ENCODE data around the gene PRELID2.

The PRELID2 gene

DNA sequence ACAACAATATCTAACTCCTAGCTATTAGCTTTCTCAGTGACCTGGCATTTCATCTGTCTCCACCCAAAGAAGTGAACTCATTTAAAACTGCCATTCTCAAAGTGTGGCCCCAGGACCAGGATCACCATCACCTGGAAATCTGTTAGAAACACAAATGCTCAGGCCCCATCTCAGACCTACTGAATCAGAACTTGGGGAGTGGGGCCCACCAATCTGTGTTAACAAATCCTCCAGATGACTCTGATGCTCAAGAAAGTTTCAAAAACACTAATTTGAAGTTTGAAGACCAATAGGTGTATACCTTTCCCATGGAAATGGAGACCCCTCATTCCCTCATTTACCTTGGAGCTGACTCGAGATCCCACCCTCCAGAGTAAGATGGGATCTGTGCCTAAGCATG is 72.3 kb downstream of the PRELID2 start:
- DNase-seq (ENCODE audit: extremely low spot score): no peak
- CTCF ChIA-PET: no interaction called here
- POLR2A ChIA-PET: no interaction called here
- TF ChIP-seq FOXM1 (IDR thresholded peaks at IDR 0.05; ENCODE audit: borderline replicate concordance): no peak
- TF ChIP-seq L3MBTL2 (conservative IDR thresholded peaks at IDR 0.05): no peak
- TF ChIP-seq BHLHE40 (IDR thresholded peaks at IDR 0.05; ENCODE audit: borderline replicate concordance): no peak
- TF ChIP-seq LEF1 (IDR thresholded peaks at IDR 0.05; ENCODE audit: borderline replicate concordance): no peak
- no peak for TF ChIP-seq SUZ12 (IDR thresholded peaks at IDR 0.05)
- no peak for TF ChIP-seq FOXK2 (IDR thresholded peaks at IDR 0.05)
- no peak for TF ChIP-seq ZNF384 (IDR thresholded peaks at IDR 0.05)
- TF ChIP-seq, protein P1, sequence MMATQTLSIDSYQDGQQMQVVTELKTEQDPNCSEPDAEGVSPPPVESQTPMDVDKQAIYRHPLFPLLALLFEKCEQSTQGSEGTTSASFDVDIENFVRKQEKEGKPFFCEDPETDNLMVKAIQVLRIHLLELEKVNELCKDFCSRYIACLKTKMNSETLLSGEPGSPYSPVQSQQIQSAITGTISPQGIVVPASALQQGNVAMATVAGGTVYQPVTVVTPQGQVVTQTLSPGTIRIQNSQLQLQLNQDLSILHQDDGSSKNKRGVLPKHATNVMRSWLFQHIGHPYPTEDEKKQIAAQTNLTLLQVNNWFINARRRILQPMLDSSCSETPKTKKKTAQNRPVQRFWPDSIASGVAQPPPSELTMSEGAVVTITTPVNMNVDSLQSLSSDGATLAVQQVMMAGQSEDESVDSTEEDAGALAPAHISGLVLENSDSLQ (IDR thresholded peaks at IDR 0.05): no peak
- TF ChIP-seq NFRKB (IDR thresholded peaks at IDR 0.05): no peak
- TF ChIP-seq SP1 (IDR thresholded peaks at IDR 0.05): no peak
- TF ChIP-seq ELF4 (IDR thresholded peaks at IDR 0.05): no peak
- TF ChIP-seq ARNT (IDR thresholded peaks at IDR 0.05): no peak
- TF ChIP-seq TARDBP (IDR thresholded peaks at IDR 0.05): no peak
- no peak for TF ChIP-seq FOXA1 (IDR thresholded peaks at IDR 0.05)
- no peak for TF ChIP-seq CTBP1 (IDR thresholded peaks at IDR 0.05; ENCODE audit: borderline replicate concordance)
- TF ChIP-seq HDGF (IDR thresholded peaks at IDR 0.05; ENCODE audit: borderline replicate concordance): no peak

DNA sequence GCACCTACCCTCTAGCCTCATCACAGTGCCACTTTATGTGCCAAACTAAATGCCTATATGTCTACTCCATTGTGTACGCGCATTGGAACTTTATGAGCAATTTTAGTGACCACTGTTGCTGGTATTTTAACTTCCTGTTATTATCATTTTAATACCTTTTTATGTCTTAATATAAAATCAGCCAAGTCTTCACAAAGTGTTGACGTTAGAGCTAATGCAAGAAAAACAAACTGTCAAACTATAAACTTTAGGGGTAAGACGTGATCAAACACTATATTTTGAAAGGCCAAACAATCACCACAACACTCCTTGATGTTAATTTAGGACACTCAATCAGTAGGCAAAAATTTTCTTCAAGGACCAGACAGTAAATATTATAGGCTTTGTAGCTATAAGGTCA is 73.9 kb downstream of the PRELID2 start:
- POLR2A ChIA-PET: no interaction called here
- TF ChIP-seq, protein P1 (IDR thresholded peaks at IDR 0.05): no peak
- no peak for TF ChIP-seq NFRKB (IDR thresholded peaks at IDR 0.05)
- no peak for TF ChIP-seq FOXA1 (IDR thresholded peaks at IDR 0.05)
- TF ChIP-seq SP1 (IDR thresholded peaks at IDR 0.05): no peak
- TF ChIP-seq SUZ12 (IDR thresholded peaks at IDR 0.05): no peak
- TF ChIP-seq ELF4 (IDR thresholded peaks at IDR 0.05): no peak
- no peak for TF ChIP-seq ZNF384 (IDR thresholded peaks at IDR 0.05)
- TF ChIP-seq HDGF (IDR thresholded peaks at IDR 0.05; ENCODE audit: borderline replicate concordance): no peak
- TF ChIP-seq FOXM1 (IDR thresholded peaks at IDR 0.05; ENCODE audit: borderline replicate concordance): no peak
- no peak for TF ChIP-seq TARDBP (IDR thresholded peaks at IDR 0.05)
- no peak for TF ChIP-seq ARNT (IDR thresholded peaks at IDR 0.05)
- CTCF ChIA-PET: no interaction called here
- no peak for DNase-seq (ENCODE audit: extremely low spot score)

DNA sequence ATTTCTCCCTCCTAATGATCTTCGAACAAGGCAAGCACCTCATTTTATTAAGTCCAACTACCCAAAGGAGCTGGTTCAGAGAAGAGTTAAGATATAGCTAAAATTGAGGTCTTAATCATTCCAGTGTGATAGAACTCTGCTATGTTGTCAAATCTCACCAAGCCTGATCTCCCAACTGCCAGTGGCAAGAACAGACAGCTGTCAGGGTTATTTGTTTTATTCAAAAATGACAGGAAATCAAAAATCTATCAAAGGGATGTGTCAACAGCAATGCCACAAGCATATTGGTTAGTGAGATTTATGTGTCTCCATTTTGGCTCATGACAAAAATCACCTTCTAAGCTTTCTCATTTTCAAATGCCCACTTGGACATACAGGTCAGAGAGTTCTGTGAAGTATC is 74.5 kb downstream of the PRELID2 start:
- no peak for DNase-seq (ENCODE audit: extremely low spot score)
- ChIA-PET POLR2A (no interaction called here), CTCF (no interaction called here)
- TF ChIP-seq, protein P1 (IDR thresholded peaks at IDR 0.05): 0 out of 2 replicates have a peak, but pooled peaks have one; percentile 13
- TF ChIP-seq BHLHE40 (IDR thresholded peaks at IDR 0.05; ENCODE audit: borderline replicate concordance): no peak

DNA sequence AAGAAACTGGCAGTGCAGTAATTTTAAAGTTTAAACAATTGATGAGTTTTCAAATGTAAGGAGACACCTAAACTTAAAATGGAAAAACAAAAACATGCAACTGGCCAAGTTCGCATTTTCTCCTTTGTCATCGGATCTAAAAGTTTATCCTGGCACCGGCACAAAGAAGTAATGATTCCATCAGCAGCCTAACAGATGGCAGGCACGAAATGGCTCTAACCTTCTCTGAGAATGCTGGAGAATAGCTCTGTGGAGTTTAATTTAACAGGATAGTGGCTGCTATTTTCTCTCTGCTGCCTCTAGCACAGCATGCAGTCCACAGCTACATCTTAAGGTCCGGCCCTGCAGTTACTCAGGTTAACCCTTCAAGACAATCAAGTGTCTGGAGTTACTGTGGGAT is 82.2 kb downstream of the PRELID2 start:
- TF ChIP-seq NFRKB (IDR thresholded peaks at IDR 0.05): no peak
- TF ChIP-seq LEF1 (IDR thresholded peaks at IDR 0.05; ENCODE audit: borderline replicate concordance): no peak
- no peak for TF ChIP-seq BHLHE40 (IDR thresholded peaks at IDR 0.05; ENCODE audit: borderline replicate concordance)
- TF ChIP-seq, protein P1 (IDR thresholded peaks at IDR 0.05): no peak
- TF ChIP-seq FOXA1 (IDR thresholded peaks at IDR 0.05): no peak
- no peak for TF ChIP-seq ARNT (IDR thresholded peaks at IDR 0.05)
- TF ChIP-seq L3MBTL2 (conservative IDR thresholded peaks at IDR 0.05): no peak
- TF ChIP-seq SP1 (IDR thresholded peaks at IDR 0.05): no peak
- no peak for TF ChIP-seq TARDBP (IDR thresholded peaks at IDR 0.05)
- no peak for TF ChIP-seq CTBP1 (IDR thresholded peaks at IDR 0.05; ENCODE audit: borderline replicate concordance)
- TF ChIP-seq SUZ12 (IDR thresholded peaks at IDR 0.05): no peak
- no peak for TF ChIP-seq ELF4 (IDR thresholded peaks at IDR 0.05)
- TF ChIP-seq FOXK2 (IDR thresholded peaks at IDR 0.05): no peak
- TF ChIP-seq FOXM1 (IDR thresholded peaks at IDR 0.05; ENCODE audit: borderline replicate concordance): no peak
- no peak for TF ChIP-seq HDGF (IDR thresholded peaks at IDR 0.05; ENCODE audit: borderline replicate concordance)
- TF ChIP-seq ZNF384 (IDR thresholded peaks at IDR 0.05): no peak
- ChIA-PET POLR2A (no interaction called here), CTCF (no interaction called here)
- no peak for DNase-seq (ENCODE audit: extremely low spot score)

- CTCF ChIA-PET: interaction anchor here (0.7 kb wide), 1 partner anchor 487 kb away, joined by 3 read pairs; no protein-coding TSS in a partner anchor
- DNase-seq (ENCODE audit: extremely low spot score): no peak
Measured at GRCh38 chr5:145752534-145752933, 82.6 kb downstream of the PRELID2 start.

GRCh38 chr5:145750199-145750598 is 84.9 kb downstream of the PRELID2 start:
- ChIA-PET CTCF (no interaction called here), POLR2A (interaction anchor here (0.9 kb wide), 1 partner anchor 103 kb away, joined by 3 read pairs; no protein-coding TSS in a partner anchor)
- no peak for DNase-seq (ENCODE audit: extremely low spot score)
- TF ChIP-seq ARNT (IDR thresholded peaks at IDR 0.05) (no peak), FOXK2 (IDR thresholded peaks at IDR 0.05) (no peak), LEF1 (IDR thresholded peaks at IDR 0.05; ENCODE audit: borderline replicate concordance) (no peak), NFRKB (IDR thresholded peaks at IDR 0.05) (no peak), SP1 (IDR thresholded peaks at IDR 0.05) (no peak), HDGF (IDR thresholded peaks at IDR 0.05; ENCODE audit: borderline replicate concordance) (no peak), ELF4 (IDR thresholded peaks at IDR 0.05) (no peak), BHLHE40 (IDR thresholded peaks at IDR 0.05; ENCODE audit: borderline replicate concordance) (no peak), L3MBTL2 (conservative IDR thresholded peaks at IDR 0.05) (no peak), TARDBP (IDR thresholded peaks at IDR 0.05) (no peak), SUZ12 (IDR thresholded peaks at IDR 0.05) (no peak), ZNF384 (IDR thresholded peaks at IDR 0.05) (no peak), FOXM1 (IDR thresholded peaks at IDR 0.05; ENCODE audit: borderline replicate concordance) (no peak), CTBP1 (IDR thresholded peaks at IDR 0.05; ENCODE audit: borderline replicate concordance) (no peak), FOXA1 (IDR thresholded peaks at IDR 0.05) (no peak)
- TF ChIP-seq, protein P1 (IDR thresholded peaks at IDR 0.05): no peak

More at GRCh38 chr5:145752534-145752933, 82.6 kb downstream of the PRELID2 start:
- TF ChIP-seq L3MBTL2 (conservative IDR thresholded peaks at IDR 0.05) (no peak), NFRKB (IDR thresholded peaks at IDR 0.05) (no peak), LEF1 (IDR thresholded peaks at IDR 0.05; ENCODE audit: borderline replicate concordance) (no peak)
- POLR2A ChIA-PET: no interaction called here

All from HEK293T (cell line).